ENCODE measurements around the gene ZNF74.
"Not testable (repeated sequence)": the region's sequence is repeated elsewhere in the genome, so short reads cannot be mapped to it uniquely, and the experiment has no call there.

The ZNF74 gene

DNA sequence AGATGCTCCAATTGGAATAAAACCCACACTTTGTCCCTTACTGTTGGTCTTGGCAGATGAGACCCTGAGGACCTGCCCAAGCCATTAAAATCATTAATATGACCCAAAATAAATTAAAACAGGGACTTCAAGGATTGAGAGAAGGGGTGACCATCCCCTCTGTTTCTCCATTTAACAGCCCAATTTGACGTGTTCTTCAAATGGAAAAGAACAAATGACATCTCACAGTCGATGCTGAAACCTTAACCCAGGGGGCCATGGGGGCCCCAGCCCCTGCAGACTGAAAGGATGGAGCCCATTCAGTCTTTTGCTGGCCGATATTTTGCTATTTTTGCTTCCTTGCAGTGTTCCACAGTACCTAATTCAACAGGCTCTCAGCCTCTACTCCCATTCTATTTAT is 20.5 kb downstream of the ZNF74 start:
- Mint-ChIP-seq H3K27ac (no peak overlapping the region), H3K4me1 (ENCODE audit: low read depth) (no peaks in the 10 kb centered on the region), H3K27me3 (ENCODE audit: low read depth) (peaks cover 18% of the 10 kb centered on the region), H3K4me3 (no peak overlapping the region), H3K9me3 (no peaks in the 10 kb centered on the region), H3K36me3 (ENCODE audit: low read depth) (no peaks in the 10 kb centered on the region)

DNA sequence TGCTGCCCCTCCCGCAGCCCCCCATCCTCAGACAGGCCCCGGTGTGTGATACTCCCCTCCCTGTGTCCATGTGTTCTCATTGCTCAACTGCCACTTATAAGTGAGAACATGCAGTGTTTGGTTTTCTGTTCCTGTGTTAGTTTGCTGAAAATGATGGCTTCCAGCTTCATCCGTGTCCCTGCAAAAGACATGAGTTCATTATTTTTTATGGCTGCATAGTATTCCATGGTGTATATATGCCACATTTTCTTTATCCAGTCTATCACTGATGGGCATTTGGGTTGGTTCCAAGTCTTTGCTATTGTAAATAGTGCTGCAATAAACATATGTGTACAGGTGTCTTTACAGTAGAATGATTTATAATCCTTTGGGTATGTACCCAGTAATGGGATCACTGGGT is 21.3 kb downstream of the ZNF74 start:
- H3K9me3 Mint-ChIP-seq; H3K4me3 Mint-ChIP-seq; H3K4me1 Mint-ChIP-seq (ENCODE audit: low read depth); H3K36me3 Mint-ChIP-seq (ENCODE audit: low read depth); H3K27ac Mint-ChIP-seq: not testable (repeated sequence)
- H3K27me3 Mint-ChIP-seq (ENCODE audit: low read depth): peaks cover 18% of the 10 kb centered on the region

DNA sequence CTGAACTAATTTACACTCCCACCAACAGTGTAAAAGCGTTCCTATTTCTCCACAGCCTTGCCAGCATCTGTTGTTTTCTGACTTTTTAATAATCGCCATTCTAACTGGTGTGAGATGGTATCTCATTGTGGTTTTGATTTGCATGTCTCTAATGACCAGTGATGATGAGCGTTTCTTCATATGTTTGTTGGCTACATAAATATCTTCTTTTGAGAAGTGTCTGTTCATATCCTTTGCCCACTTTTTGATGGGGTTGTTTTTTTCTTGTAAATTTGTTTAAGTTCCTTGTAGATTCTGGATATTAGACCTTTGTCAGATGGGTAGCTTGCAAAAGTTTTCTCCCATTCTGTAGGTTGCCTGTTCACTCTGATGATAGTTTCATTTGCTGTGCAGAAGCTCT is 21.7 kb downstream of the ZNF74 start:
- H3K4me1 Mint-ChIP-seq (ENCODE audit: low read depth); H3K9me3 Mint-ChIP-seq; H3K27ac Mint-ChIP-seq; H3K36me3 Mint-ChIP-seq (ENCODE audit: low read depth); H3K4me3 Mint-ChIP-seq: not testable (repeated sequence)
- H3K27me3 Mint-ChIP-seq (ENCODE audit: low read depth): peaks cover 18% of the 10 kb centered on the region

DNA sequence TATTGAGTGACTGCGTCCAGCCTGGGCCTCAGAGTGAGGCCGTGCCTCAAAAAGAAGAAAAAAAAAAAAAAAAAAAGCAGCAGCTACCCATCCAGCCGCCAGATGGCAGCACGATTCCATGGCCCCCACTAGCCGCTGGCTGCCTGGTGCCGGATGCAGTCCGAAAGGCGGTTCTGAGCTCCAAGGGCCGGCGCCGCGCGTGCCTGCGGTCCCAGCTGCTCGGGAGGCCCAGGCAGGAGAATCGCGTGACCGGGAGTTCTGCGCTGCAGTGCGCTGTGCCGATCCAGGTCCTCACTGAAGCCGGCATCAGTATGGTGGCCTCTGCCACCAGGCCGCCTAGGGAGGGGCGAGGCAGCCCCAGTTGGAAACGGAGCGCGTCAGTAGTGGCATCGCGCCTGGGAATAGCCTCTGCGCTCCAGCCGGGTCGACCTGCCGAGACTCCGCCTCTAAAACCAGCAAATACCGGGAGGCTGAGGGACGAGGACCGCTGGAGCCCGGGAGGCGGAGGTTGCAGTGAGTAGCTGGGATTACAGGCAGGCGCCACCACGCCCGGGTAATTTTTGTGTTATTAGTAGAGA is 24.3 kb downstream of the ZNF74 start:
- H3K4me1 Mint-ChIP-seq (ENCODE audit: low read depth): no peaks in the 10 kb centered on the region
- H3K9me3 Mint-ChIP-seq: no peaks in the 10 kb centered on the region
- H3K36me3 Mint-ChIP-seq (ENCODE audit: low read depth): no peaks in the 10 kb centered on the region
- peaks cover 18% of the 10 kb centered on the region for H3K27me3 Mint-ChIP-seq (ENCODE audit: low read depth)
- H3K27ac Mint-ChIP-seq: no peak overlapping the region
- H3K4me3 Mint-ChIP-seq: peak overlapping the region; percentile 47

- peaks cover 2% of the 10 kb centered on the region for H3K4me1 Mint-ChIP-seq (ENCODE audit: low read depth)
- no peak overlapping the region for H3K27ac Mint-ChIP-seq
- no peak overlapping the region for H3K4me3 Mint-ChIP-seq
- H3K9me3 Mint-ChIP-seq: no peaks in the 10 kb centered on the region
- peaks cover 2% of the 10 kb centered on the region for H3K36me3 Mint-ChIP-seq (ENCODE audit: low read depth)
- peaks cover 27% of the 10 kb centered on the region for H3K27me3 Mint-ChIP-seq (ENCODE audit: low read depth)
These were observed 25.7 kb downstream of the ZNF74 start for GRCh38 chr22:20419664-20419951.

GRCh38 chr22:20420157-20420842 is 26.3 kb downstream of the ZNF74 start:
- H3K27me3 Mint-ChIP-seq (ENCODE audit: low read depth): peaks cover 27% of the 10 kb centered on the region
- no peaks in the 10 kb centered on the region for H3K9me3 Mint-ChIP-seq
- H3K27ac Mint-ChIP-seq: no peak overlapping the region
- H3K36me3 Mint-ChIP-seq (ENCODE audit: low read depth): peaks cover 2% of the 10 kb centered on the region
- no peak overlapping the region for H3K4me3 Mint-ChIP-seq
- H3K4me1 Mint-ChIP-seq (ENCODE audit: low read depth): peaks cover 2% of the 10 kb centered on the region

- no peaks in the 10 kb centered on the region for H3K9me3 Mint-ChIP-seq
- peaks cover 22% of the 10 kb centered on the region for H3K27me3 Mint-ChIP-seq (ENCODE audit: low read depth)
- H3K4me3 Mint-ChIP-seq: no peak overlapping the region
- no peak overlapping the region for H3K27ac Mint-ChIP-seq
- H3K4me1 Mint-ChIP-seq (ENCODE audit: low read depth): peaks cover 2% of the 10 kb centered on the region
- peaks cover 2% of the 10 kb centered on the region for H3K36me3 Mint-ChIP-seq (ENCODE audit: low read depth)
These were observed 27.5 kb downstream of the ZNF74 start for GRCh38 chr22:20421507-20421874.

DNA sequence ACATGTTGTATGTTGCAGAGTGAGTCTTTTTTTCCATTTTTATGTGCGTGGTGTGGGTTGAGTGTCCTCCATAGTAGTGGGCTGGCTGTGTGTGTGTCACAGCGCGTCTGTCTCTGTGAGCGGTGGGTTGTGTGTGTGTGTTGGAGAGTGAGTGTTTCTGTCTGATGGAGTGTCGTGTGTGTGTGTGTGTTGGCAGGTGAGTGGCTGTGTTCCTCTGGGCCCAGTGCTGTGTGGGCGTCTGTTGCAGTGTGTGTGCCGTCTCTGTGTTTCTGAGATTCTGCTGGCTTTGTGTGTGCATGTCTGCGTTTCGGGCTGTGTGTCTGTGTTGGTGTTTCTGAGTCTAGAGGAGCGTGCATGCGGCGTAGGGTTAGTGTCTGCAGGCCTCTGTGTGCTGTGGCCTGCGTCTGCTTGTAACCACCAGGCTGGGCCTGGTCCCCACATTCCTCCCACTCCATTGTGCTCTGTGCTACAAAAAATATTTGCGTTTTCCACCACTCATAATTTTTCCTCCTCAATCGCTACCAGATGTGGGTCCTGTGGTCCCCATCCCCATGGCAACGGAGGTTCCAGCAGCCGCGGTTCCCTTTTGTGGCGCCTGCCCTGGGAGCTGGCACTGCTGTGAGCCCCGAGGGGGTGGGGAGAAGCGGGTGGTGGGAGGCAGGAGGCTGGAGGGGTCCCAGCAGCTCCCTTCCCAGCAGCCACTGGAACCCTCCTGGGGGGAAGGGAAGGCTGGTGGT is 28.5 kb downstream of the ZNF74 start:
- no peak overlapping the region for H3K27ac Mint-ChIP-seq
- no peak overlapping the region for H3K4me3 Mint-ChIP-seq

GRCh38 chr22:20423008-20423905 is 29.3 kb downstream of the ZNF74 start:
- H3K36me3 Mint-ChIP-seq (ENCODE audit: low read depth): peaks cover 2% of the 10 kb centered on the region
- peaks cover 37% of the 10 kb centered on the region for H3K27me3 Mint-ChIP-seq (ENCODE audit: low read depth)
- H3K27ac Mint-ChIP-seq: no peak overlapping the region
- peaks cover 2% of the 10 kb centered on the region for H3K4me1 Mint-ChIP-seq (ENCODE audit: low read depth)
- no peaks in the 10 kb centered on the region for H3K9me3 Mint-ChIP-seq
- H3K4me3 Mint-ChIP-seq: peak overlapping the region; percentile 35

More for the DNA sequence above, 28.5 kb downstream of the ZNF74 start:
- peaks cover 2% of the 10 kb centered on the region for H3K36me3 Mint-ChIP-seq (ENCODE audit: low read depth)
- H3K27me3 Mint-ChIP-seq (ENCODE audit: low read depth): peaks cover 32% of the 10 kb centered on the region
- H3K9me3 Mint-ChIP-seq: no peaks in the 10 kb centered on the region
- peaks cover 2% of the 10 kb centered on the region for H3K4me1 Mint-ChIP-seq (ENCODE audit: low read depth)

- Mint-ChIP-seq H3K4me3 (no peak overlapping the region), H3K4me1 (ENCODE audit: low read depth) (peaks cover 4% of the 10 kb centered on the region), H3K27me3 (ENCODE audit: low read depth) (peaks cover 43% of the 10 kb centered on the region), H3K27ac (no peak overlapping the region), H3K36me3 (ENCODE audit: low read depth) (peaks cover 4% of the 10 kb centered on the region), H3K9me3 (no peaks in the 10 kb centered on the region)
These were observed 30.1 kb downstream of the ZNF74 start for GRCh38 chr22:20423906-20424551.

DNA sequence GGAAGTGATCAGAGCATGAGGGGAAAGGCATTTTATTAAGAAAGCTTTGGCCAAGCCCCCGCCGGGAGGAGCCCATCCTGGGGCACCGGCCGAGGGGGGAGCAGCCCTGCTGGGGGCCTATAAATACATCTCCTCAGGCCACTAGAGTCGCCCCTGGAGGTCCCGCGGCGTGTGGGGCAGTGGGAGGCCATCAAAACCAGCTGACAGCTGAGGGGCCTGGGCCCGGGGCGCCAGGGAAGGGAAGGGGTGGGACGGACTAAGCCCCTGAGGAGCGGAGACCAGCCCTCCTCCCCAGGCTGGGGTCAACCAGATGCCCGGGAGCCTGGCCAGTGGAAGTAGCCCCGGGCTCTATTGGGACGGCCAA is 30.6 kb downstream of the ZNF74 start:
- Mint-ChIP-seq H3K4me3 (no peak overlapping the region), H3K27ac (no peak overlapping the region), H3K4me1 (ENCODE audit: low read depth) (peaks cover 5% of the 10 kb centered on the region), H3K36me3 (ENCODE audit: low read depth) (peaks cover 5% of the 10 kb centered on the region), H3K9me3 (no peaks in the 10 kb centered on the region), H3K27me3 (ENCODE audit: low read depth) (peaks cover 41% of the 10 kb centered on the region)

DNA sequence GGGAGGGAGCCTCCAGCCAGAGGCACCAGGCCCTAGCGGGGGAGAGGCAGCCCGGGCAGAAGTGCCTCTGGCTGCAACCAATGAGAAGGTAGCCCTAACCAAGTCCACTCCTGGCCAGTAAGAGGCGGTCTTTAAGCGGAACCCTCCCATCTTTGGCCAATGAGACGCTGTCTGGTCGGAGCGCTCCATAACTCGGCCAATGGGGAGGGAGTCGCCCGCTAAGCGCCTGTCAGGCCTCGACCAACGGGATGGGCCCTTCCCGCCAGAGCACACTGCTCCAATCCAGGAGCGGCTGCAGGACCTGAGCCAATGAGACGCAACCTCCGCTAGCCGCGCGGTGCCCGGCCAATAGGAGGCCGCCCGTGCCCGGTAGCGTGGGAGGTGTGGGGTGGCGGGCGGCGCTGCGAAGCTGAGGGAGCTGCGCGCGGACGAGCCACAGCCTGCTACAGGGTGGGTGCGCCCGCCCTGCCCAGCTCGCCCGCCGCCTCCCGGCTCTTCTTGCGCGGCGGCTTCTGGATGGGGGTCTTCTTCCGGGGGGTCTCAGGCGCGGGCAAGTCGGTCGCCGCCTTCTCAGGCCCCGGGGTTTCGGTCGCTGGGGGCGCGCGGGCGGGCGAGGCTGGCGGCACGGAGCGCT is 31.1 kb downstream of the ZNF74 start:
- H3K4me1 Mint-ChIP-seq (ENCODE audit: low read depth): peaks cover 5% of the 10 kb centered on the region
- H3K9me3 Mint-ChIP-seq: no peaks in the 10 kb centered on the region
- H3K27ac Mint-ChIP-seq: no peak overlapping the region
- H3K4me3 Mint-ChIP-seq: no peak overlapping the region
- H3K36me3 Mint-ChIP-seq (ENCODE audit: low read depth): peaks cover 5% of the 10 kb centered on the region
- peaks cover 42% of the 10 kb centered on the region for H3K27me3 Mint-ChIP-seq (ENCODE audit: low read depth)

DNA sequence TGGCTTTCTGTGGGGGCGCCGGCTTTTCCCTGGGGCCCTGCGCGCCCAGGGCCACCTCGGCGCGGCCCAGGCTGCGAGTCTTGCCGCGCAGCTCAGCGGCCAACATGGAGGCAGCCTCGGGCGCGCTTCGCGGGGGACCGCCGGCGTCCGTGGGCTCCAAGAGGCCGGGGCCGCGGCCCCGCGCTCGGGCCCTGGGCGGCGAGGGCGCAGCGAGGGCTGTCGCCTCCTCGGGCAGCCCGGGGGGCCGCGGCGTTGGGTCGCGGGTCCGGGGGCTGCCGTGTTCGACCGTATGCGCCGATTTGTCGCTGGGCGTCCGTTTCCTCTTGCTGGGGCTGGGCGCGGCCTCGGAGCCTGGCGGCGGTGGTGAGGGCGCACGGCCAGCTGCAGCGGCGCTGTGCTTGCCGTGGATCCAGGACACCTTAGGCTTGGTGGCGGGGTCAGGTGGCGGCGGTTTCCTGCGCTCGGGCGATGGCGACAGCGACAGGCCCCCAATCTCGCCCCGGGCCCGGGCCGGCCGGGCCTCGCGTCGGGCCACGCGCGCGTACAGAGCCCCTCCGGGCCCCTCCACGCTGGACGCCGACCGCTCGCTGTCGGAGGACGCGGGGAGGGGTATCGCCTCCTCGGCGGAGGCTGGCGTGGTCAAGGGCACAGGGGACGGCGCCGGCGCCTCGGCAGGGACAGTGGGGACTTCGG is 31.8 kb downstream of the ZNF74 start:
- peaks cover 5% of the 10 kb centered on the region for H3K36me3 Mint-ChIP-seq (ENCODE audit: low read depth)
- no peak overlapping the region for H3K4me3 Mint-ChIP-seq
- H3K27me3 Mint-ChIP-seq (ENCODE audit: low read depth): peaks cover 49% of the 10 kb centered on the region
- no peak overlapping the region for H3K27ac Mint-ChIP-seq
- H3K4me1 Mint-ChIP-seq (ENCODE audit: low read depth): peaks cover 6% of the 10 kb centered on the region
- H3K9me3 Mint-ChIP-seq: no peaks in the 10 kb centered on the region

Data from T-helper 1 cell treated with Interleukin-12 subunit alpha and Interleukin-12 subunit beta and Interleukin-4 antibody, amounts not matched to agents 30 μg/mL and 1 μg/mL, for 36 hours (primary cell).